Measurements from ENCODE around the gene HAUS8. TPM values are rescaled to one million over a fixed set of nuclear protein-coding genes. Genes with fewer than 3 reads are reported as not detected.

Gene HAUS8
- total and polyA plus RNA-seq, 12 donors = 2.0 to 10.2 (median 4.9) TPM

- ATAC-seq (no peak), DNase-seq (no peak)
- H3K36me3 ChIP-seq = peaks cover 0 to 59% (median 17%) of the 10 kb centered on the region in 9 donors
- 84 to 89% methylated on average over 18 of the region's 18 CpGs for WGBS, 2 donors
- no peak overlapping the region for H3K27ac ChIP-seq
- peaks cover 0 to 5% (median 0%) of the 10 kb centered on the region in 7 donors for H3K27me3 ChIP-seq
- H3K4me1 ChIP-seq = no peaks in the 10 kb centered on the region
- no peak overlapping the region for H3K4me3 ChIP-seq
- TF ChIP-seq, protein P1, sequence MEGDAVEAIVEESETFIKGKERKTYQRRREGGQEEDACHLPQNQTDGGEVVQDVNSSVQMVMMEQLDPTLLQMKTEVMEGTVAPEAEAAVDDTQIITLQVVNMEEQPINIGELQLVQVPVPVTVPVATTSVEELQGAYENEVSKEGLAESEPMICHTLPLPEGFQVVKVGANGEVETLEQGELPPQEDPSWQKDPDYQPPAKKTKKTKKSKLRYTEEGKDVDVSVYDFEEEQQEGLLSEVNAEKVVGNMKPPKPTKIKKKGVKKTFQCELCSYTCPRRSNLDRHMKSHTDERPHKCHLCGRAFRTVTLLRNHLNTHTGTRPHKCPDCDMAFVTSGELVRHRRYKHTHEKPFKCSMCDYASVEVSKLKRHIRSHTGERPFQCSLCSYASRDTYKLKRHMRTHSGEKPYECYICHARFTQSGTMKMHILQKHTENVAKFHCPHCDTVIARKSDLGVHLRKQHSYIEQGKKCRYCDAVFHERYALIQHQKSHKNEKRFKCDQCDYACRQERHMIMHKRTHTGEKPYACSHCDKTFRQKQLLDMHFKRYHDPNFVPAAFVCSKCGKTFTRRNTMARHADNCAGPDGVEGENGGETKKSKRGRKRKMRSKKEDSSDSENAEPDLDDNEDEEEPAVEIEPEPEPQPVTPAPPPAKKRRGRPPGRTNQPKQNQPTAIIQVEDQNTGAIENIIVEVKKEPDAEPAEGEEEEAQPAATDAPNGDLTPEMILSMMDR (IDR thresholded peaks at IDR 0.05) = no peak
- no peaks in the 10 kb centered on the region for H3K9me3 ChIP-seq
- intact Hi-C loops (cut with DNase I) = loop anchor here in 5 of 10 donors (5.0 to 10.0 kb wide), 3 partner anchors 145 to 332 kb away; partner anchors contain the start of gene NWD1 (in 1 of the 5)
Observed at GRCh38 chr19:17049711-17050280, 25.5 kb downstream of the HAUS8 start.

GRCh38 chr19:17048885-17049453, 26.3 kb downstream of the HAUS8 start:
- Histone ChIP-seq H3K36me3 (peaks cover 0 to 51% (median 13%) of the 10 kb centered on the region in 9 donors), H3K4me3 (no peak overlapping the region), H3K9me3 (no peaks in the 10 kb centered on the region), H3K4me1 (no peaks in the 10 kb centered on the region), H3K27me3 (peaks cover 0 to 6% (median 0%) of the 10 kb centered on the region in 7 donors), H3K27ac (no peak overlapping the region)
- 81 to 83% methylated on average over 16 of the region's 16 CpGs for WGBS, 2 donors
- ATAC-seq (no peak), DNase-seq (no peak)
- intact Hi-C loops (cut with DNase I) = no loop called here
- TF ChIP-seq, protein P1 (IDR thresholded peaks at IDR 0.05) = no peak

- 76 to 78% methylated on average over 5 of the region's 5 CpGs for WGBS, 2 donors
- H3K36me3 ChIP-seq = peaks cover 0 to 27% (median 10%) of the 10 kb centered on the region in 9 donors
- no peak overlapping the region for H3K4me3 ChIP-seq
- H3K9me3 ChIP-seq = no peaks in the 10 kb centered on the region
- H3K27ac ChIP-seq = no peak overlapping the region
- ATAC-seq (no peak), DNase-seq (no peak)
- peaks cover 0 to 16% (median 0%) of the 10 kb centered on the region in 9 donors for H3K4me1 ChIP-seq
- H3K27me3 ChIP-seq = peaks cover 0 to 15% (median 0%) of the 10 kb centered on the region in 7 donors
- intact Hi-C loops (cut with DNase I) = loop anchor here in 1 of 10 donors (2.0 kb wide), 1 partner anchor 273 kb away; no protein-coding TSS in a partner anchor
- TF ChIP-seq, protein P1 (IDR thresholded peaks at IDR 0.05) = no peak
Observed at GRCh38 chr19:17045907-17046502, 29.2 kb downstream of the HAUS8 start.

GRCh38 chr19:17043744-17044143, 31.5 kb downstream of the HAUS8 start:
- TF ChIP-seq, protein P1 (IDR thresholded peaks at IDR 0.05) = no peak
- no peak for DNase-seq
- H3K4me3 ChIP-seq = no peak overlapping the region
- no peak for ATAC-seq
- 55 to 58% methylated on average over 7 of the region's 7 CpGs for whole genome bisulfite sequencing, 2 donors
- peaks cover 0 to 5% (median 0%) of the 10 kb centered on the region in 9 donors for H3K36me3 ChIP-seq
- H3K27me3 ChIP-seq = peaks cover 0 to 21% (median 7%) of the 10 kb centered on the region in 7 donors
- H3K4me1 ChIP-seq = peaks cover 0 to 16% (median 0%) of the 10 kb centered on the region in 9 donors
- no peak overlapping the region for H3K27ac ChIP-seq
- H3K9me3 ChIP-seq = no peaks in the 10 kb centered on the region
- intact Hi-C loops (cut with DNase I) = no loop called here
